ENCODE measurements around the gene EPS8.
"Not testable (repeated sequence)": the region's sequence is repeated elsewhere in the genome, so short reads cannot be mapped to it uniquely, and the experiment has no call there.

Gene EPS8

DNA sequence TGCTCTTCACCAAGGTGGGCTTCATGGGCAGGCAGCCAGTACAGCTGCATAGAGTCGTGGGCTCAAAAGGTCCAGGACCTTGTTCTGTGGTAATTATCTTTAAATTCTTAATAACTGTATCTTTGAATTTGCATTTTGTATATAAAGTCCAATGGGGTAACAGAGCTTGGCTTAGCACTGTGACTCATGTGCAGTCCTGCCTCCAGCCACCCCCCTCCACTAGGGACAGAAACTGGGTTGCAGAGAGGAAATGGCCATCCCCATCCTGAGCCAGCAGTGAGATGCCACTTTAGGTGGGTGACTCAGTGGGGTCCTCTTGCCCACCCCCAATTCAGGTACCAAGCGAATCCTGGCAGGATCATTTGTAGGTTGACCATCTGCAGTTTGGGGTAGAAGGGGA is 48.1 kb downstream of the EPS8 start:
- intact Hi-C loops (cut with DNase I; ENCODE audit: low total_unique reads), result no loop called here
- no peak overlapping the region for H3K27ac ChIP-seq
- H3K9me3 ChIP-seq, result no peaks in the 10 kb centered on the region
- peaks cover 0 to 47% (median 12%) of the 10 kb centered on the region in 4 donors for H3K4me1 ChIP-seq
- no peak for TF ChIP-seq CTCF (IDR thresholded peaks at IDR 0.05)
- no peak overlapping the region for H3K4me3 ChIP-seq
- no peaks in the 10 kb centered on the region for H3K36me3 ChIP-seq
- no peak for DNase-seq
- no peaks in the 10 kb centered on the region for H3K27me3 ChIP-seq

- H3K36me3 ChIP-seq; H3K27ac ChIP-seq; H3K27me3 ChIP-seq; DNase-seq; H3K4me3 ChIP-seq; H3K9me3 ChIP-seq; intact Hi-C loops (cut with DNase I; ENCODE audit: low total_unique reads): not testable (repeated sequence)
- H3K4me1 ChIP-seq, result peaks cover 0 to 45% (median 12%) of the 10 kb centered on the region in 4 donors
These were observed 48.8 kb downstream of the EPS8 start for GRCh38 chr12:15740389-15740788.

DNA sequence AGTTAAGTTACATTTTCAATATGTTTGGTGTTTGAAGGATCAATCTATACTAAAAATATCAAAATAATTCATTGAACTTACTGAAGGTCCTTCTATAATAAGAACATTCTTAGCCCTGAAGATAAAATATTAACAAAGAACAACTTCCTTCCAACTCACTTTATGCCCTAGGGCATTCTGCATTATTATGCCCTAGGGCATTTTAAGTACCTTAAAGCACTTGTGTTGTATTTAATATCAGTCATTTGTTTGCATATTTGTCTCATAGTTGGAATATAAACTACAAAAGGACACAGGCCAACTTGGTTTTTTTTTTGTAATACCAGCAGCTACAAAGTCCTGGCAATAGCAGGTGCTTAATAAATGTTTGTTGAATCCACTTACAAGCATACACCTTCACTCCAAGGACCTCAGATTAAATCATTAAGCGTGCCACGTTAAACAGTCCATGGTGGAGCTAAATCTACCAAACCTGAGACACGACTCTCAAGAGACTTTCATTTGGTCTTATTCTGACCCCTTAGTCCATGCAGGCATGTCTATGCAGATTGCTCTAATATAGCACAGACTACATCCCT is 50.7 kb downstream of the EPS8 start:
- no peak for DNase-seq
- TF ChIP-seq CTCF (IDR thresholded peaks at IDR 0.05), result no peak
- Histone ChIP-seq H3K9me3 (no peaks in the 10 kb centered on the region), H3K4me3 (no peak overlapping the region), H3K4me1 (peaks cover 0 to 44% (median 10%) of the 10 kb centered on the region in 4 donors), H3K27me3 (no peaks in the 10 kb centered on the region), H3K36me3 (no peaks in the 10 kb centered on the region), H3K27ac (no peak overlapping the region)
- intact Hi-C loops (cut with DNase I; ENCODE audit: low total_unique reads), result no loop called here

DNA sequence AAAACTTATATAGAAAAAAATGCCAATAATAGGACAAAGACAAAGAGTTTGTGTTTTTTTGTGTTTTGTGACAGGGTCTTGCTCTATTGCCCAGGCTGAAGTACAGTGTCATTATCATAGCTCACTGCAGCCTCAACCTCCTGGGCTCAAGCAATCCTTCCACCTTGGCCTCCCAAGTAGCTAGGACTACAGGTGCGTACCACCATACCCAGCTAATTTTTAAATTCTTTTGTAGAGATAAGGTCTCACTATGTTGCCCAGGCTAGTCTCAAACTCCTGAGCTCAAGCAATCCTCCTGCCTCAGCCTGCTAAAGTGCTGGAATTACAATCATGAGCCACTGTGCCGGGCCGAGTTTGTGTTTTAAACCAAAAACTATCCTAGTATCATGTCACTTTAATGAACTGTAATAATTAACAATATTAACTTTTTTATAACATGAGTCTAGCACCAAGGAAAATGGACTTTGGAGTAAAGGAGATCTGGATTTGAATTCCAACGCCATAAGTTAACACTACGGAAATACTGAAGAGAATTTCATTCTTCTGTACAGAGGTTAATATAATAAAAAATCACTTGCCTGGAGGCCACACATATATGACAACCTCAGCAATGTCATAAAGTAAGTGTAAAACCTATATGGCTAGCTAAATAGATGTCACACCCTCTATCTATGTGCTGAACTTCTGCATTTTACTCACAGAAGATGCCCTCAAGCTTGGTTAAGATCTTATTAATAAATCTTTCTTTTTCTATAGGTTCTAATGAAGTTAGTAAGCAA is 53.2 kb downstream of the EPS8 start:
- Histone ChIP-seq H3K27me3 (no peaks in the 10 kb centered on the region), H3K27ac (no peak overlapping the region), H3K4me3 (no peak overlapping the region), H3K36me3 (no peaks in the 10 kb centered on the region), H3K4me1 (peaks cover 0 to 66% (median 12%) of the 10 kb centered on the region in 4 donors), H3K9me3 (no peaks in the 10 kb centered on the region)
- no peak for DNase-seq
- intact Hi-C loops (cut with DNase I; ENCODE audit: low total_unique reads), result no loop called here
- no peak for TF ChIP-seq CTCF (IDR thresholded peaks at IDR 0.05)

- no peak for DNase-seq
- Histone ChIP-seq H3K9me3 (no peaks in the 10 kb centered on the region), H3K27ac (no peak overlapping the region), H3K4me3 (no peak overlapping the region), H3K27me3 (no peaks in the 10 kb centered on the region), H3K36me3 (no peaks in the 10 kb centered on the region), H3K4me1 (peaks cover 0 to 72% (median 7%) of the 10 kb centered on the region in 4 donors)
- intact Hi-C loops (cut with DNase I; ENCODE audit: low total_unique reads), result no loop called here
- TF ChIP-seq CTCF (IDR thresholded peaks at IDR 0.05), result no peak
These were observed 56.1 kb downstream of the EPS8 start for GRCh38 chr12:15733136-15733535.

DNA sequence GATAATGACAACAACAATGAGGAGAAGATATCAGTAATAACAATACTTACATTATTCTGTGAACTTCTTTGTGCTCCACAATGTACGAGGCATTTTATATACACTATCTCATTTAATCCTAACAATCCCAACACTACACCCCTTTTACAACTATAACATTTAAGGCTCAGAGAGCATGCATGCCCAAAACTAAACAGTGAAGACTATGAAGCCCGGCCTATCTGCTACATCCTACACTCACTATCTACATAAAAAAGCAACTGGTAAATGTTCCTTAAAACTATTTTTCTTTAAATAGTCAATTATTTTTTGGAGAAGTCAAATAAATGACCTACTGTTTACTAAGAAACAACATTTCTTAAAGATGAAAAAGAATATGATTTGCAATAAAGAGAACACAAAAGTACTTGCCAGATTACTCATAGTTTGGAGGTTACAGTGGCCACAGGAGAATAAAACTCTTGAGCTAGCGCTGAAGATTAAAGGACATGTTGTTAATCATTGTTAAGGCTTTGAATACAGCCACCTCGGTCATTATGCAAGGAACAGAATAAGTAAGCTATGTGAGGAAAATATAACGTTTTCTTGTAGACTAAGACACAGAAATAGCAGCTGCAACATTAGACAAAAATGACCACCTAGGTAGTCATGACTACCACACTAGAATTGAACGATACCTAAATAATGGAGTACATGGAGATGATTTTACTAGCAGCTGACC is 56.7 kb downstream of the EPS8 start:
- peaks cover 0 to 72% (median 10%) of the 10 kb centered on the region in 4 donors for H3K4me1 ChIP-seq
- DNase-seq, result no peak
- intact Hi-C loops (cut with DNase I; ENCODE audit: low total_unique reads), result no loop called here
- H3K27ac ChIP-seq, result no peak overlapping the region
- no peaks in the 10 kb centered on the region for H3K27me3 ChIP-seq
- H3K9me3 ChIP-seq, result no peaks in the 10 kb centered on the region
- H3K36me3 ChIP-seq, result no peaks in the 10 kb centered on the region
- TF ChIP-seq CTCF (IDR thresholded peaks at IDR 0.05), result no peak
- H3K4me3 ChIP-seq, result no peak overlapping the region
